GM12878 (cell line): ENCODE data around the gene PRPF6. TPM values are rescaled to one million over a fixed set of nuclear protein-coding genes. Genes with fewer than 3 reads are reported as not detected.

Source experiments
- ATAC-seq: fragments of 200-7000 bp; cut with Tn5 transposase; 3 replicates; pipeline ENCODE4 v1.9.1; 2020; ENCODE audit warnings: mild to moderate bottlenecking, moderate library complexity
- BruUV-seq: library from RNA; stranded (reverse); fragments of 400-500 nt; replicated peaks from 2 replicates; lab custom pipeline; 2021; lab: Mats Ljungman, UMichigan
- CTCF ChIA-PET: fragments of 300-600 bp; sonication (Branson Sonifier 250); formaldehyde crosslinking; extraction: SDS; loops from one replicate; lab custom pipeline; 2021; ENCODE audit warnings: inconsistent platforms; lab: Yijun Ruan, JAX
- POLR2A ChIA-PET: fragments of 350-600 bp; formaldehyde crosslinking; extraction: SDS; loops from one replicate; lab custom pipeline; 2021; ENCODE audit warnings: inconsistent platforms; lab: Charles Lee
- RAD21 ChIA-PET: fragments of 300-600 bp; sonication (Branson Sonifier 250); formaldehyde crosslinking; loops from one replicate; lab custom pipeline; 2023; ENCODE audit warnings: antibody characterized with exemption; ENCODE audit not compliant: unreplicated experiment; lab: Charles Lee
- SMC1A ChIA-PET: fragments of 300-600 bp; sonication (Branson Sonifier 250); formaldehyde crosslinking; loops from one replicate; lab custom pipeline; 2023; ENCODE audit not compliant: unreplicated experiment, uncharacterized antibody; lab: Charles Lee
- DNase-seq: peaks from one replicate; pipeline ENCODE4 v3.0.0-alpha.2; 2011; ENCODE audit warnings: low read depth, low spot score
- FAIRE-seq: peaks from 3 replicates; lab custom pipeline; 2011; peaks lifted over from hg19 to GRCh38; lab: Jason Lieb, UNC
- H2AFZ ChIP-seq: 2 replicates; pipeline ENCODE4 v1.6.0; 2011; ENCODE audit warnings: low read depth, low read length, control low read depth; ENCODE audit not compliant: control insufficient read depth
- H3K27ac ChIP-seq: 2 replicates; pipeline ENCODE4 v1.5.1; 2011; ENCODE audit warnings: control low read depth; ENCODE audit not compliant: control insufficient read depth, insufficient read depth
- H3K27me3 ChIP-seq, 2 experiments: replicated peaks in 1 of 2; 2 replicates each; pipeline versions ENCODE4 v1.6.0 to v1.6.1; 2011; ENCODE audit warnings: low read length in 1 of 2; ENCODE audit not compliant: control insufficient read depth in 2 of 2, insufficient read depth in 2 of 2
- H3K36me3 ChIP-seq, 2 experiments: 2 replicates each; pipeline ENCODE4 v1.5.1; 2011; ENCODE audit warnings: low read length in 1 of 2; ENCODE audit not compliant: control insufficient read depth in 2 of 2, insufficient read depth in 2 of 2
- H3K4me1 ChIP-seq: 2 replicates; pipeline ENCODE4 v1.6.1; 2011; ENCODE audit warnings: mild to moderate bottlenecking, low read length, moderate library complexity, mixed read lengths; ENCODE audit not compliant: control insufficient read depth, insufficient read depth
- H3K4me2 ChIP-seq: 2 replicates; pipeline ENCODE4 v1.6.0; 2011; ENCODE audit warnings: control low read depth; ENCODE audit not compliant: control insufficient read depth, insufficient read depth
- H3K4me3 ChIP-seq: fragments of 200-600 bp; sonication (generic); 2 replicates; pipeline ENCODE4 v1.5.1; 2016
- H3K79me2 ChIP-seq: 2 replicates; pipeline ENCODE4 v1.6.0; 2011; ENCODE audit warnings: low read length; ENCODE audit not compliant: control insufficient read depth, insufficient read depth
- H3K9ac ChIP-seq: 2 replicates; pipeline ENCODE4 v1.8.0; 2011; ENCODE audit warnings: low read length, control low read depth, mixed read lengths; ENCODE audit not compliant: control insufficient read depth, insufficient read depth
- H3K9me3 ChIP-seq: replicated peaks from 3 replicates; pipeline ENCODE4 v1.5.1; 2011; ENCODE audit warnings: mild to moderate bottlenecking, low read length; ENCODE audit not compliant: control insufficient read depth, insufficient read depth
- H4K20me1 ChIP-seq: 2 replicates; pipeline ENCODE4 v1.6.0; 2011; ENCODE audit not compliant: control insufficient read depth, insufficient read depth
- BHLHE40 ChIP-seq, 2 experiments: fragments of 450-650 bp in 1 of 2; IDR thresholded peaks; 2 replicates each; pipeline ENCODE4 v1.6.1; 2011 to 2017; ENCODE audit warnings: low read depth in 2 of 2, borderline replicate concordance in 1 of 2, improper control_type of control experiment in 1 of 2, low read length in 1 of 2, mild to moderate bottlenecking in 1 of 2
- CBX3 ChIP-seq: fragments of 200-600 bp; sonication (generic); IDR thresholded peaks from 2 replicates; pipeline ENCODE4 v1.6.1; 2016; ENCODE audit warnings: low read depth, borderline replicate concordance
- CHD1 ChIP-seq: IDR thresholded peaks from 2 replicates; pipeline ENCODE4 v1.6.1; 2012; ENCODE audit warnings: low read depth, low read length, improper control_type of control experiment
- GABPA ChIP-seq: IDR thresholded peaks from 2 replicates; pipeline ENCODE4 v1.6.1; 2014; ENCODE audit warnings: antibody characterized with exemption, low read depth, mild to moderate bottlenecking, inconsistent platforms
- JUND ChIP-seq: IDR thresholded peaks from 2 replicates; pipeline ENCODE4 v1.6.1; 2012; ENCODE audit warnings: low read depth, mild to moderate bottlenecking, low read length, improper control_type of control experiment, moderate library complexity
- NBN ChIP-seq: fragments of 450-650 bp; IDR thresholded peaks from 2 replicates; pipeline ENCODE4 v1.6.1; 2016
- RUNX3 ChIP-seq: IDR thresholded peaks from 2 replicates; pipeline ENCODE4 v1.6.1; 2012; ENCODE audit warnings: low read length, inconsistent platforms
- YY1 ChIP-seq: IDR thresholded peaks from 2 replicates; pipeline ENCODE4 v1.6.1; 2011; ENCODE audit warnings: low read depth, mild to moderate bottlenecking, low read length
- ZBED1 ChIP-seq: IDR thresholded peaks from 2 replicates; pipeline ENCODE4 v1.6.1; 2016; ENCODE audit warnings: borderline replicate concordance
- ZNF592 ChIP-seq: fragments of 450-650 bp; IDR thresholded peaks from 2 replicates; pipeline ENCODE4 v1.6.1; 2017; ENCODE audit warnings: mild to moderate bottlenecking, moderate library complexity
- WGBS: methylation state at CpG from one replicate; pipeline ENCODE4 v1.1.6; 2016; ENCODE audit warnings: low lambda C conversion rate; ENCODE audit not compliant: insufficient replicate concordance, insufficient coverage; ENCODE audit errors: missing lambda C conversion rate; 5-methylcytosine and 5-hydroxymethylcytosine counted together
- in situ Hi-C: fragments of 300-500 bp; cut with MboI; formaldehyde crosslinking; loops from 9 replicates; pipeline ENCODE4 v1.14.3; 2018; ENCODE audit warnings: mixed read lengths
- intact Hi-C: fragments of 100-400 bp; cut with micrococcal nuclease; formaldehyde crosslinking; loops from one replicate; pipeline ENCODE4 v1.14.2; 2022; ENCODE audit not compliant: unreplicated experiment
- polyA plus RNA-seq, 11 experiments: library from polyadenylated mRNA; depleted of rRNA in 4 of 11; unstranded in 6 of 11; stranded (reverse) in 5 of 11; fragments of >200 nt; fragmentation: Nextera tagmentation in 4 of 11; fragmentation: Illumina TruSeq in 1 of 11; extraction: Ambion mirVana in 4 of 11; extraction: Trizol in 1 of 11; gene quantifications; 1 replicate in 1 of 11; 2 replicates in 10 of 11; pipeline versions ENCODE4 v1.2.1 to v1.2.3, GENCODE V29; 2011 to 2016; ENCODE audit warnings: inconsistent platforms in 2 of 11, missing spikeins in 2 of 11, low read depth in 1 of 11
- total RNA-seq, 4 experiments: library from RNA; depleted of rRNA in 3 of 4; stranded (reverse); fragments of >200 nt in 3 of 4; fragmentation: Illumina TruSeq in 1 of 4; extraction: Trizol in 1 of 4; gene quantifications; 2 replicates each; pipeline versions ENCODE4 v1.2.1 to v1.2.3, GENCODE V29; 2013 to 2021
- TF ChIP-seq, protein P1 (sequence below): fragments of 450-650 bp; IDR thresholded peaks from 2 replicates; pipeline ENCODE4 v1.6.1; 2016; ENCODE audit warnings: mild to moderate bottlenecking, moderate library complexity, borderline replicate concordance

The PRPF6 gene
- total and polyA plus RNA-seq, 10 of the 15 experiments (the other 5 are each of a cell fraction or from before 2014, with no cell fraction given), result 5.0 to 102 (median 71.3) TPM

- no peak for TF ChIP-seq YY1
Observed at GRCh38 chr20:63946986-63947637, 33.8 kb upstream of the PRPF6 start (continued).

- ChIA-PET POLR2A (interaction anchor here (0.5 kb wide), 1 partner anchor 26 kb away, joined by 3 read pairs; no protein-coding TSS in a partner anchor), RAD21 (no interaction called here), SMC1A (no interaction called here), CTCF (no interaction called here)
- WGBS, result 29% methylated on average over 27 of the region's 27 CpGs
- Histone ChIP-seq H3K9ac (no peak overlapping the region), H2AFZ (no peak overlapping the region), H4K20me1 (peaks cover 7% of the 10 kb centered on the region), H3K4me2 (peak overlapping the region; percentile 59; the same call in 1 of the 2 replicates), H3K9me3 (no peaks in the 10 kb centered on the region), H3K4me1 (peaks cover 28% of the 10 kb centered on the region), H3K4me3 (no peak overlapping the region; the same call in 1 of the 2 replicates), H3K27me3 (no peaks in the 10 kb centered on the region), H3K27ac (no peak overlapping the region), H3K36me3 (peaks cover 14 to 21% of the 10 kb centered on the region in 2 experiments; a peak in 3 of 4 replicates), H3K79me2 (peaks cover 31% of the 10 kb centered on the region)
- in situ Hi-C loops, result no loop called here
- intact Hi-C loops, result no loop called here
- no peak for DNase-seq
- peak; percentile 17 for ATAC-seq
- BruUV-seq, result no TSS peak
- FAIRE-seq, result no peak
- TF ChIP-seq ZNF592, result no peak
- TF ChIP-seq CHD1, result no peak
- TF ChIP-seq JUND, result no peak
- peak; percentile 79 to 91 for TF ChIP-seq BHLHE40 (IDR thresholded peaks at IDR 0.05; ENCODE audit: borderline replicate concordance in 1 of 2, low read depth in 2 of 2, low read length in 1 of 2)
- TF ChIP-seq, protein P1, sequence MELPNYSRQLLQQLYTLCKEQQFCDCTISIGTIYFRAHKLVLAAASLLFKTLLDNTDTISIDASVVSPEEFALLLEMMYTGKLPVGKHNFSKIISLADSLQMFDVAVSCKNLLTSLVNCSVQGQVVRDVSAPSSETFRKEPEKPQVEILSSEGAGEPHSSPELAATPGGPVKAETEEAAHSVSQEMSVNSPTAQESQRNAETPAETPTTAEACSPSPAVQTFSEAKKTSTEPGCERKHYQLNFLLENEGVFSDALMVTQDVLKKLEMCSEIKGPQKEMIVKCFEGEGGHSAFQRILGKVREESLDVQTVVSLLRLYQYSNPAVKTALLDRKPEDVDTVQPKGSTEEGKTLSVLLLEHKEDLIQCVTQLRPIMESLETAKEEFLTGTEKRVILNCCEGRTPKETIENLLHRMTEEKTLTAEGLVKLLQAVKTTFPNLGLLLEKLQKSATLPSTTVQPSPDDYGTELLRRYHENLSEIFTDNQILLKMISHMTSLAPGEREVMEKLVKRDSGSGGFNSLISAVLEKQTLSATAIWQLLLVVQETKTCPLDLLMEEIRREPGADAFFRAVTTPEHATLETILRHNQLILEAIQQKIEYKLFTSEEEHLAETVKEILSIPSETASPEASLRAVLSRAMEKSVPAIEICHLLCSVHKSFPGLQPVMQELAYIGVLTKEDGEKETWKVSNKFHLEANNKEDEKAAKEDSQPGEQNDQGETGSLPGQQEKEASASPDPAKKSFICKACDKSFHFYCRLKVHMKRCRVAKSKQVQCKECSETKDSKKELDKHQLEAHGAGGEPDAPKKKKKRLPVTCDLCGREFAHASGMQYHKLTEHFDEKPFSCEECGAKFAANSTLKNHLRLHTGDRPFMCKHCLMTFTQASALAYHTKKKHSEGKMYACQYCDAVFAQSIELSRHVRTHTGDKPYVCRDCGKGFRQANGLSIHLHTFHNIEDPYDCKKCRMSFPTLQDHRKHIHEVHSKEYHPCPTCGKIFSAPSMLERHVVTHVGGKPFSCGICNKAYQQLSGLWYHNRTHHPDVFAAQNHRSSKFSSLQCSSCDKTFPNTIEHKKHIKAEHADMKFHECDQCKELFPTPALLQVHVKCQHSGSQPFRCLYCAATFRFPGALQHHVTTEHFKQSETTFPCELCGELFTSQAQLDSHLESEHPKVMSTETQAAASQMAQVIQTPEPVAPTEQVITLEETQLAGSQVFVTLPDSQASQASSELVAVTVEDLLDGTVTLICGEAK, result no peak
- TF ChIP-seq GABPA, result no peak
- TF ChIP-seq ZBED1, result no peak
- TF ChIP-seq CBX3, result no peak
- TF ChIP-seq RUNX3, result no peak
- TF ChIP-seq NBN, result no peak
Observed at GRCh38 chr20:63947638-63948456, 33.1 kb upstream of the PRPF6 start.
